ENCODE data around the gene EAF1. TPM values are rescaled to one million over a fixed set of nuclear protein-coding genes. Genes with fewer than 3 reads are reported as not detected.

The EAF1 gene
- polyA plus RNA-seq, 1 donor from 2014 or later: 45.4 TPM

- no peaks in the 10 kb centered on the region for H3K27me3 ChIP-seq (ENCODE audit: insufficient read depth, low read depth, low read length)
- H3K4me2 ChIP-seq (ENCODE audit: low read length): no peak overlapping the region
- H3K9ac ChIP-seq (ENCODE audit: low read length): no peak overlapping the region
- no peak overlapping the region for H2AFZ ChIP-seq (ENCODE audit: low read depth, low read length)
- H3K36me3 ChIP-seq (ENCODE audit: insufficient read depth, low read length): peaks cover 4% of the 10 kb centered on the region
- H3K79me2 ChIP-seq (replicated peaks; ENCODE audit: insufficient read depth, low read length): peaks cover 38% of the 10 kb centered on the region
- TF ChIP-seq TAF1 (IDR thresholded peaks at IDR 0.05; ENCODE audit: low read depth) (no peak), EP300 (conservative IDR thresholded peaks at IDR 0.05; ENCODE audit: poor library complexity, severe bottlenecking) (no peak), SMC3 (conservative IDR thresholded peaks at IDR 0.05; ENCODE audit: poor library complexity) (no peak), POLR2AphosphoS5 (IDR thresholded peaks at IDR 0.05) (no peak), EZH2 (IDR thresholded peaks at IDR 0.05; ENCODE audit: borderline replicate concordance, insufficient read depth, low read length, poor library complexity, severe bottlenecking) (no peak), REST (IDR thresholded peaks at IDR 0.05; ENCODE audit: borderline replicate concordance) (no peak), RAD21 (conservative IDR thresholded peaks at IDR 0.05) (no peak), MXI1 (conservative IDR thresholded peaks at IDR 0.05; ENCODE audit: poor library complexity, severe bottlenecking) (no peak), CTCF (IDR thresholded peaks at IDR 0.05; ENCODE audit: poor library complexity, severe bottlenecking) (no peak)
- no peaks in the 10 kb centered on the region for H3K9me2 ChIP-seq (ENCODE audit: insufficient read depth, low read length)
- no peak overlapping the region for H3K4me3 ChIP-seq (ENCODE audit: low read length)
- H4K20me1 ChIP-seq (ENCODE audit: insufficient read depth): no peaks in the 10 kb centered on the region
- H3K9me3 ChIP-seq (ENCODE audit: low read length): no peaks in the 10 kb centered on the region
- H3F3A ChIP-seq (ENCODE audit: insufficient read depth, low read length, poor library complexity, severe bottlenecking): no peaks in the 10 kb centered on the region
- no peak overlapping the region for H3K27ac ChIP-seq (ENCODE audit: low read length)
Measured at GRCh38 chr3:15431256-15431837, 3.9 kb downstream of the EAF1 start.

GRCh38 chr3:15433531-15433930 lies 6.1 kb downstream of the EAF1 start:
- Histone ChIP-seq H4K20me1 (ENCODE audit: insufficient read depth) (no peaks in the 10 kb centered on the region), H3K9me2 (ENCODE audit: insufficient read depth, low read length) (no peaks in the 10 kb centered on the region), H3K27ac (ENCODE audit: low read length) (no peak overlapping the region), H3K4me2 (ENCODE audit: low read length) (no peak overlapping the region), H2AFZ (ENCODE audit: low read depth, low read length) (no peak overlapping the region), H3K27me3 (ENCODE audit: insufficient read depth, low read depth, low read length) (no peaks in the 10 kb centered on the region), H3K4me3 (ENCODE audit: low read length) (no peak overlapping the region), H3K9ac (ENCODE audit: low read length) (no peak overlapping the region), H3F3A (ENCODE audit: insufficient read depth, low read length, poor library complexity, severe bottlenecking) (no peaks in the 10 kb centered on the region), H3K36me3 (ENCODE audit: insufficient read depth, low read length) (peaks cover 4% of the 10 kb centered on the region), H3K79me2 (replicated peaks; ENCODE audit: insufficient read depth, low read length) (peaks cover 17% of the 10 kb centered on the region), H3K9me3 (ENCODE audit: low read length) (no peaks in the 10 kb centered on the region)
- TF ChIP-seq TAF1 (IDR thresholded peaks at IDR 0.05; ENCODE audit: low read depth) (no peak), EP300 (conservative IDR thresholded peaks at IDR 0.05; ENCODE audit: poor library complexity, severe bottlenecking) (no peak), CTCF (IDR thresholded peaks at IDR 0.05; ENCODE audit: poor library complexity, severe bottlenecking) (no peak), POLR2AphosphoS5 (IDR thresholded peaks at IDR 0.05) (no peak), REST (IDR thresholded peaks at IDR 0.05; ENCODE audit: borderline replicate concordance) (no peak), EZH2 (IDR thresholded peaks at IDR 0.05; ENCODE audit: borderline replicate concordance, insufficient read depth, low read length, poor library complexity, severe bottlenecking) (no peak), MXI1 (conservative IDR thresholded peaks at IDR 0.05; ENCODE audit: poor library complexity, severe bottlenecking) (no peak), SMC3 (conservative IDR thresholded peaks at IDR 0.05; ENCODE audit: poor library complexity) (no peak), RAD21 (conservative IDR thresholded peaks at IDR 0.05) (no peak)
